Measurements from ENCODE around the gene KCNA4. TPM values are rescaled to one million over a fixed set of nuclear protein-coding genes. Genes with fewer than 3 reads are reported as not detected.

The KCNA4 gene
- not detected in 2 replicates for total RNA-seq (2021)
- percentile 10 among the genes with signal in this experiment for Bru-seq, nascent RNA
- percentile 19 among the genes with signal in this experiment for BruChase-seq, experiment 1, labeled RNA remaining after a 2-hour chase
- BruChase-seq, experiment 2, labeled RNA remaining after a 6-hour chase: percentile 29 among the genes with signal in this experiment
- long read RNA-seq: 0 reads

GRCh38 chr11:30016588-30017363 is at the start of gene KCNA4:
Gene KCNA4 (minus strand): TSS chr11:30017030. CDS start chr11:30012678, 4,352 bp downstream.
- no peaks in the 10 kb centered on the region for H3K4me1 ChIP-seq (ENCODE audit: insufficient read depth, low read length, poor library complexity, severe bottlenecking)
- POLR2A ChIA-PET (ENCODE audit: low non-redundant PET): no interaction called here
- peak within 1 kb of the TSS; percentile 3 for H3K4me3 ChIP-seq (ENCODE audit: low read depth, low read length, poor library complexity, severe bottlenecking)
- H3K27me3 ChIP-seq (replicated peaks; ENCODE audit: insufficient read depth, low read depth, low read length, poor library complexity): peaks cover 67% of the 10 kb centered on the region
- no TSS peak for BruUV-seq (replicated peaks)
- no peaks in the 10 kb centered on the region for H3K36me3 ChIP-seq (ENCODE audit: insufficient read depth, low read length, poor library complexity, severe bottlenecking)
- CTCF ChIA-PET: no interaction called here
- peak; percentile 68 for DNase-seq (ENCODE audit: low spot score)
- TF ChIP-seq EZH2 (IDR thresholded peaks at IDR 0.05; ENCODE audit: borderline replicate concordance, low read depth, low read length, poor library complexity, severe bottlenecking): peak; percentile 60
- TF ChIP-seq CTCF (conservative IDR thresholded peaks at IDR 0.05; ENCODE audit: low read depth, low read length): no peak
- intact Hi-C loops (cut with micrococcal nuclease; ENCODE audit: unreplicated experiment): no loop called here
- no peaks in the 10 kb centered on the region for H3K9me3 ChIP-seq (ENCODE audit: low read depth, low read length, poor library complexity, severe bottlenecking)
- no peak within 1 kb of the TSS for H3K27ac ChIP-seq (ENCODE audit: low read depth, low read length, poor library complexity, severe bottlenecking)

GRCh38 chr11:30062103-30062502 is 45.3 kb upstream of the KCNA4 start:
- H3K27ac ChIP-seq (ENCODE audit: low read depth, low read length, poor library complexity, severe bottlenecking): no peak overlapping the region
- H3K4me3 ChIP-seq (ENCODE audit: low read depth, low read length, poor library complexity, severe bottlenecking): no peak overlapping the region
- H3K36me3 ChIP-seq (ENCODE audit: insufficient read depth, low read length, poor library complexity, severe bottlenecking): no peaks in the 10 kb centered on the region
- ChIA-PET CTCF (no interaction called here), POLR2A (ENCODE audit: low non-redundant PET) (no interaction called here)
- intact Hi-C loops (cut with micrococcal nuclease; ENCODE audit: unreplicated experiment): no loop called here
- TF ChIP-seq CTCF (conservative IDR thresholded peaks at IDR 0.05; ENCODE audit: low read depth, low read length): no peak
- TF ChIP-seq EZH2 (IDR thresholded peaks at IDR 0.05; ENCODE audit: borderline replicate concordance, low read depth, low read length, poor library complexity, severe bottlenecking): no peak
- no peak for DNase-seq (ENCODE audit: low spot score)
- BruUV-seq (replicated peaks): no TSS peak
- no peaks in the 10 kb centered on the region for H3K4me1 ChIP-seq (ENCODE audit: insufficient read depth, low read length, poor library complexity, severe bottlenecking)
- H3K9me3 ChIP-seq (ENCODE audit: low read depth, low read length, poor library complexity, severe bottlenecking): peaks cover 31% of the 10 kb centered on the region
- no peaks in the 10 kb centered on the region for H3K27me3 ChIP-seq (replicated peaks; ENCODE audit: insufficient read depth, low read depth, low read length, poor library complexity)

- POLR2A ChIA-PET (ENCODE audit: low non-redundant PET): no interaction called here
- intact Hi-C loops (cut with micrococcal nuclease; ENCODE audit: unreplicated experiment): no loop called here
Measured at GRCh38 chr11:30059172-30059815, 42.5 kb upstream of the KCNA4 start.

More at GRCh38 chr11:30059172-30059815, 42.5 kb upstream of the KCNA4 start:
- H3K36me3 ChIP-seq (ENCODE audit: insufficient read depth, low read length, poor library complexity, severe bottlenecking): no peaks in the 10 kb centered on the region
- H3K4me1 ChIP-seq (ENCODE audit: insufficient read depth, low read length, poor library complexity, severe bottlenecking): no peaks in the 10 kb centered on the region
- no peak overlapping the region for H3K27ac ChIP-seq (ENCODE audit: low read depth, low read length, poor library complexity, severe bottlenecking)
- no peak for DNase-seq (ENCODE audit: low spot score)
- no TSS peak for BruUV-seq (replicated peaks)
- no peaks in the 10 kb centered on the region for H3K27me3 ChIP-seq (replicated peaks; ENCODE audit: insufficient read depth, low read depth, low read length, poor library complexity)
- TF ChIP-seq EZH2 (IDR thresholded peaks at IDR 0.05; ENCODE audit: borderline replicate concordance, low read depth, low read length, poor library complexity, severe bottlenecking): no peak
- TF ChIP-seq CTCF (conservative IDR thresholded peaks at IDR 0.05; ENCODE audit: low read depth, low read length): no peak
- CTCF ChIA-PET: no interaction called here
- peaks cover 25% of the 10 kb centered on the region for H3K9me3 ChIP-seq (ENCODE audit: low read depth, low read length, poor library complexity, severe bottlenecking)
- H3K4me3 ChIP-seq (ENCODE audit: low read depth, low read length, poor library complexity, severe bottlenecking): no peak overlapping the region

Measured in A673 (cell line).